Endothelial cell of umbilical vein (primary cell): Measurements from ENCODE around the gene KLF16.

Experiments used
- EZH2 ChIP-seq: IDR thresholded peaks from 2 replicates; pipeline ENCODE4 v1.6.1; 2012; ENCODE audit warnings: borderline replicate concordance, low read depth, mild to moderate bottlenecking, moderate library complexity, low read length, inconsistent platforms; ENCODE audit not compliant: severe bottlenecking
- FOS ChIP-seq: IDR thresholded peaks from 2 replicates; pipeline ENCODE4 v1.6.1; 2011; ENCODE audit warnings: mild to moderate bottlenecking, low read length, moderate library complexity, borderline replicate concordance; ENCODE audit not compliant: insufficient read depth
- GATA2 ChIP-seq: IDR thresholded peaks from 2 replicates; pipeline ENCODE4 v1.7.0; 2011; ENCODE audit warnings: low read depth, mild to moderate bottlenecking, moderate library complexity, mixed read lengths, low read length; ENCODE audit not compliant: insufficient read length, insufficient read depth
- JUN ChIP-seq: IDR thresholded peaks from 2 replicates; pipeline ENCODE4 v1.6.1; 2011; ENCODE audit warnings: borderline replicate concordance, low read depth; ENCODE audit not compliant: insufficient read length, insufficient read depth
- POLR2A ChIP-seq: IDR thresholded peaks from 2 replicates; pipeline ENCODE4 v1.6.1; 2012; ENCODE audit warnings: low read depth, mild to moderate bottlenecking, control low read depth, low read length
- POLR2AphosphoS5 ChIP-seq: IDR thresholded peaks from 2 replicates; pipeline ENCODE4 v1.6.1; 2012; ENCODE audit warnings: low read depth, mild to moderate bottlenecking, control low read depth, low read length, moderate library complexity; ENCODE audit not compliant: insufficient read depth
- TF ChIP-seq, protein P1 (sequence below), 2 donors: IDR thresholded peaks; 1 replicate in 1 of 2; 2 replicates in 1 of 2; pipeline ENCODE4 v1.5.1; 2011; ENCODE audit warnings: low read length in 2 of 2, mild to moderate bottlenecking in 2 of 2, moderate library complexity in 2 of 2, control low read depth in 1 of 2, inconsistent platforms in 1 of 2, low read depth in 1 of 2; ENCODE audit not compliant: insufficient read depth in 1 of 2; ENCODE audit errors: extremely low read depth in 1 of 2
- TF ChIP-seq, protein P2 (sequence below): IDR thresholded peaks from 2 replicates; pipeline ENCODE4 v1.6.1; 2011; ENCODE audit not compliant: insufficient read depth, insufficient read length

DNA sequence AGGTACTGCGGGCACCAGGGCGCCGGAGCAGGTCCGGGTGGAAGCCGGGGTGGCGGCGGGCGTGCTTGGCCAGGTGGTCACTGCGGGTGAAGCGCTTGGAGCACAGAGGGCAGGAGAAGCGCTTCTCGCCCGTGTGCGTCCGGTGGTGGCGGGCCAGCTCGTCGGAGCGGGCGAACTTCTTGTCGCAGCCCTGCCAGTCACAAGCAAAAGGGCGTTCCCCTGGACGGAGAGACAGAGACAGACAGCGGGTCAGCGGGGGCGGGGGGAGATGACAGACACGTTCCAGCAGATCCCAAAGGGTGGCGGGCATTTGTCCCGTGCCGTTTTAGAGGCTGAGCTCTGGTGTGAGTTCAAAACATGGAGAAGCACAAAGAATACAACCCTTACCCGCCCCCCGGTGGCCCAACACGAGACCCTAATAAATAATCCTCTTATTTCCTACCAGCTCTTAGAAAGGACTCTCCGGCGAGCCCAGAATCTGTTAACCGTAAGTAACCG lies 8.8 kb downstream of the KLF16 start:
- TF ChIP-seq, protein P1, sequence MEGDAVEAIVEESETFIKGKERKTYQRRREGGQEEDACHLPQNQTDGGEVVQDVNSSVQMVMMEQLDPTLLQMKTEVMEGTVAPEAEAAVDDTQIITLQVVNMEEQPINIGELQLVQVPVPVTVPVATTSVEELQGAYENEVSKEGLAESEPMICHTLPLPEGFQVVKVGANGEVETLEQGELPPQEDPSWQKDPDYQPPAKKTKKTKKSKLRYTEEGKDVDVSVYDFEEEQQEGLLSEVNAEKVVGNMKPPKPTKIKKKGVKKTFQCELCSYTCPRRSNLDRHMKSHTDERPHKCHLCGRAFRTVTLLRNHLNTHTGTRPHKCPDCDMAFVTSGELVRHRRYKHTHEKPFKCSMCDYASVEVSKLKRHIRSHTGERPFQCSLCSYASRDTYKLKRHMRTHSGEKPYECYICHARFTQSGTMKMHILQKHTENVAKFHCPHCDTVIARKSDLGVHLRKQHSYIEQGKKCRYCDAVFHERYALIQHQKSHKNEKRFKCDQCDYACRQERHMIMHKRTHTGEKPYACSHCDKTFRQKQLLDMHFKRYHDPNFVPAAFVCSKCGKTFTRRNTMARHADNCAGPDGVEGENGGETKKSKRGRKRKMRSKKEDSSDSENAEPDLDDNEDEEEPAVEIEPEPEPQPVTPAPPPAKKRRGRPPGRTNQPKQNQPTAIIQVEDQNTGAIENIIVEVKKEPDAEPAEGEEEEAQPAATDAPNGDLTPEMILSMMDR (IDR thresholded peaks at IDR 0.05; ENCODE audit: extremely low read depth in 1 of 2, insufficient read depth in 1 of 2, low read depth in 1 of 2, low read length in 2 of 2) = no peak
- TF ChIP-seq POLR2AphosphoS5 (no peak), FOS (no peak), EZH2 (no peak), POLR2A (no peak), GATA2 (no peak), JUN (no peak)
- TF ChIP-seq, protein P2, sequence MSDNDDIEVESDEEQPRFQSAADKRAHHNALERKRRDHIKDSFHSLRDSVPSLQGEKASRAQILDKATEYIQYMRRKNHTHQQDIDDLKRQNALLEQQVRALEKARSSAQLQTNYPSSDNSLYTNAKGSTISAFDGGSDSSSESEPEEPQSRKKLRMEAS = no peak
